Endothelial cell of umbilical vein (primary cell): ENCODE measurements around the gene PTBP3. TPM values are rescaled to one million over a fixed set of nuclear protein-coding genes. Genes with fewer than 3 reads are reported as not detected.

Experiments
- BruUV-seq: library from RNA; stranded (reverse); fragments of 400-500 nt; replicated peaks from 2 replicates; lab custom pipeline; 2021; lab: Mats Ljungman, UMichigan
- CTCF ChIA-PET: fragments of 300-600, 350-600 bp; sonication (Branson Sonifier 250); formaldehyde crosslinking; loops from one replicate; lab custom pipeline; 2021; ENCODE audit warnings: antibody characterized with exemption, inconsistent platforms; lab: Charles Lee
- POLR2A ChIA-PET: fragments of 300-600, 350-600 bp; sonication (Branson Sonifier 250); formaldehyde crosslinking; loops from one replicate; lab custom pipeline; 2021; ENCODE audit warnings: antibody characterized with exemption, inconsistent platforms; lab: Charles Lee
- DNase-seq: peaks from one replicate; pipeline ENCODE4 v3.0.0-alpha.2; 2011; ENCODE audit warnings: low read depth, low spot score
- FAIRE-seq: peaks from 2 replicates; lab custom pipeline; 2011; peaks lifted over from hg19 to GRCh38; lab: Jason Lieb, UNC
- H2AFZ ChIP-seq: 2 replicates; pipeline ENCODE4 v1.6.0; 2012; ENCODE audit warnings: low read depth, low read length, control low read depth, inconsistent platforms
- H3K27ac ChIP-seq: 2 replicates; pipeline ENCODE4 v1.5.1; 2011; ENCODE audit warnings: low read depth, mild to moderate bottlenecking, control low read depth, low read length, moderate library complexity; ENCODE audit not compliant: insufficient read depth
- H3K27me3 ChIP-seq, 2 experiments: 2 replicates each; pipeline versions ENCODE4 v1.6.0 to v1.6.1; 2011; ENCODE audit warnings: low read length in 2 of 2, mixed read lengths in 1 of 2; ENCODE audit not compliant: control insufficient read depth in 2 of 2, insufficient read depth in 2 of 2
- H3K36me3 ChIP-seq, 2 experiments: 2 replicates in 1 of 2; 3 replicates in 1 of 2; pipeline ENCODE4 v1.5.1; 2011; ENCODE audit warnings: low read length in 2 of 2, mild to moderate bottlenecking in 1 of 2, moderate library complexity in 1 of 2; ENCODE audit not compliant: control insufficient read depth in 2 of 2, insufficient read depth in 2 of 2; ENCODE audit errors: extremely low read depth in 1 of 2
- H3K4me1 ChIP-seq: 3 replicates; pipeline ENCODE4 v1.5.1; 2011; ENCODE audit warnings: mild to moderate bottlenecking, low read length; ENCODE audit not compliant: control insufficient read depth, insufficient read depth; ENCODE audit errors: extremely low read depth
- H3K4me2 ChIP-seq: 2 replicates; pipeline ENCODE4 v1.6.1; 2011; ENCODE audit warnings: low read length, control low read depth, mixed read lengths; ENCODE audit not compliant: insufficient read depth
- H3K4me3 ChIP-seq, 3 experiments: fragments of 200-600 bp in 1 of 3; sonication (generic), shearing (Covaris generic) in 1 of 3; replicated peaks in 1 of 3; 2 replicates each; pipeline ENCODE4 v1.5.1; 2011 to 2016; ENCODE audit warnings: control low read depth in 3 of 3, low read length in 3 of 3, mild to moderate bottlenecking in 2 of 3, inconsistent platforms in 1 of 3, low read depth in 1 of 3, moderate library complexity in 1 of 3; ENCODE audit not compliant: insufficient read depth in 1 of 3
- H3K79me2 ChIP-seq: 2 replicates; pipeline ENCODE4 v1.6.0; 2012; ENCODE audit warnings: low read length, inconsistent platforms; ENCODE audit not compliant: control insufficient read depth, insufficient read depth
- H3K9ac ChIP-seq: replicated peaks from 2 replicates; pipeline ENCODE3; 2011; ENCODE audit warnings: low read length, control low read depth; ENCODE audit not compliant: insufficient read depth; ENCODE audit errors: extremely low read depth
- H3K9me1 ChIP-seq: replicated peaks from 3 replicates; pipeline ENCODE4 v1.6.0; 2011; ENCODE audit warnings: mild to moderate bottlenecking, low read length; ENCODE audit not compliant: control insufficient read depth, insufficient read depth; ENCODE audit errors: extremely low read depth
- H3K9me3 ChIP-seq: replicated peaks from 2 replicates; pipeline ENCODE4 v1.5.1; 2012; ENCODE audit warnings: low read length, inconsistent platforms; ENCODE audit not compliant: control insufficient read depth, insufficient read depth
- H4K20me1 ChIP-seq: replicated peaks from 2 replicates; pipeline ENCODE3; 2011; ENCODE audit warnings: mild to moderate bottlenecking, low read length; ENCODE audit not compliant: control insufficient read depth, insufficient read depth; ENCODE audit errors: extremely low read depth
- EZH2 ChIP-seq: IDR thresholded peaks from 2 replicates; pipeline ENCODE4 v1.6.1; 2012; ENCODE audit warnings: borderline replicate concordance, low read depth, mild to moderate bottlenecking, moderate library complexity, low read length, inconsistent platforms; ENCODE audit not compliant: severe bottlenecking
- FOS ChIP-seq: IDR thresholded peaks from 2 replicates; pipeline ENCODE4 v1.6.1; 2011; ENCODE audit warnings: mild to moderate bottlenecking, low read length, moderate library complexity, borderline replicate concordance; ENCODE audit not compliant: insufficient read depth
- GATA2 ChIP-seq: IDR thresholded peaks from 2 replicates; pipeline ENCODE4 v1.7.0; 2011; ENCODE audit warnings: low read depth, mild to moderate bottlenecking, moderate library complexity, mixed read lengths, low read length; ENCODE audit not compliant: insufficient read length, insufficient read depth
- JUN ChIP-seq: IDR thresholded peaks from 2 replicates; pipeline ENCODE4 v1.6.1; 2011; ENCODE audit warnings: borderline replicate concordance, low read depth; ENCODE audit not compliant: insufficient read length, insufficient read depth
- MYC ChIP-seq: IDR thresholded peaks from one replicate; pipeline ENCODE4 v1.6.1; 2011; ENCODE audit warnings: mild to moderate bottlenecking, low read depth, low read length
- POLR2A ChIP-seq: IDR thresholded peaks from 2 replicates; pipeline ENCODE4 v1.6.1; 2012; ENCODE audit warnings: low read depth, mild to moderate bottlenecking, control low read depth, low read length
- POLR2AphosphoS5 ChIP-seq: IDR thresholded peaks from 2 replicates; pipeline ENCODE4 v1.6.1; 2012; ENCODE audit warnings: low read depth, mild to moderate bottlenecking, control low read depth, low read length, moderate library complexity; ENCODE audit not compliant: insufficient read depth
- dilution Hi-C: fragments of 300-500 bp; cut with MboI; formaldehyde crosslinking; loops from one replicate; pipeline ENCODE4 v1.15.0; 2019; ENCODE audit warnings: low sequenced_read_pairs; ENCODE audit not compliant: extremely low pct_ligation_motif_present
- intact Hi-C: fragments of 100-400 bp; cut with micrococcal nuclease; formaldehyde crosslinking; loops from one replicate; pipeline ENCODE4 v1.10.0; 2022
- polyA plus RNA-seq, 4 experiments: library from polyadenylated mRNA; depleted of rRNA in 3 of 4; stranded (reverse) in 3 of 4; unstranded in 1 of 4; fragments of >200 nt; gene quantifications; 2 replicates each; pipeline versions ENCODE4 v1.2.1 to v1.2.3, GENCODE V29; 2011 to 2012; ENCODE audit warnings: missing spikeins in 1 of 4
- total RNA-seq: library from RNA; stranded (reverse); gene quantifications from 2 replicates; pipeline ENCODE4 v1.2.3, GENCODE V29; 2021
- TF ChIP-seq, protein P1 (sequence below), 2 donors: IDR thresholded peaks; 1 replicate in 1 of 2; 2 replicates in 1 of 2; pipeline ENCODE4 v1.5.1; 2011; ENCODE audit warnings: low read length in 2 of 2, mild to moderate bottlenecking in 2 of 2, moderate library complexity in 2 of 2, control low read depth in 1 of 2, inconsistent platforms in 1 of 2, low read depth in 1 of 2; ENCODE audit not compliant: insufficient read depth in 1 of 2; ENCODE audit errors: extremely low read depth in 1 of 2
- TF ChIP-seq, protein P2 (sequence below): IDR thresholded peaks from 2 replicates; pipeline ENCODE4 v1.6.1; 2011; ENCODE audit not compliant: insufficient read depth, insufficient read length

Gene PTBP3
- total and polyA plus RNA-seq, 2 donors (not counting 3 experiments of a cell fraction or from before 2014, with no cell fraction given), result 42.4 to 75.0 TPM

- no peak for TF ChIP-seq POLR2AphosphoS5
- TF ChIP-seq, protein P1, sequence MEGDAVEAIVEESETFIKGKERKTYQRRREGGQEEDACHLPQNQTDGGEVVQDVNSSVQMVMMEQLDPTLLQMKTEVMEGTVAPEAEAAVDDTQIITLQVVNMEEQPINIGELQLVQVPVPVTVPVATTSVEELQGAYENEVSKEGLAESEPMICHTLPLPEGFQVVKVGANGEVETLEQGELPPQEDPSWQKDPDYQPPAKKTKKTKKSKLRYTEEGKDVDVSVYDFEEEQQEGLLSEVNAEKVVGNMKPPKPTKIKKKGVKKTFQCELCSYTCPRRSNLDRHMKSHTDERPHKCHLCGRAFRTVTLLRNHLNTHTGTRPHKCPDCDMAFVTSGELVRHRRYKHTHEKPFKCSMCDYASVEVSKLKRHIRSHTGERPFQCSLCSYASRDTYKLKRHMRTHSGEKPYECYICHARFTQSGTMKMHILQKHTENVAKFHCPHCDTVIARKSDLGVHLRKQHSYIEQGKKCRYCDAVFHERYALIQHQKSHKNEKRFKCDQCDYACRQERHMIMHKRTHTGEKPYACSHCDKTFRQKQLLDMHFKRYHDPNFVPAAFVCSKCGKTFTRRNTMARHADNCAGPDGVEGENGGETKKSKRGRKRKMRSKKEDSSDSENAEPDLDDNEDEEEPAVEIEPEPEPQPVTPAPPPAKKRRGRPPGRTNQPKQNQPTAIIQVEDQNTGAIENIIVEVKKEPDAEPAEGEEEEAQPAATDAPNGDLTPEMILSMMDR (IDR thresholded peaks at IDR 0.05; ENCODE audit: extremely low read depth in 1 of 2, insufficient read depth in 1 of 2, low read depth in 1 of 2, low read length in 2 of 2), result no peak
- no peak for TF ChIP-seq MYC
- no peak for TF ChIP-seq JUN
- no peak for TF ChIP-seq POLR2A
- no peak for TF ChIP-seq EZH2
- TF ChIP-seq FOS, result no peak
- TF ChIP-seq, protein P2, sequence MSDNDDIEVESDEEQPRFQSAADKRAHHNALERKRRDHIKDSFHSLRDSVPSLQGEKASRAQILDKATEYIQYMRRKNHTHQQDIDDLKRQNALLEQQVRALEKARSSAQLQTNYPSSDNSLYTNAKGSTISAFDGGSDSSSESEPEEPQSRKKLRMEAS, result no peak
- no peak for TF ChIP-seq GATA2
- H3K27me3 ChIP-seq, result no peaks in the 10 kb centered on the region
- FAIRE-seq, result no peak
- H3K36me3 ChIP-seq, result no peaks in the 10 kb centered on the region
- H3K4me2 ChIP-seq, result no peak overlapping the region
- no peaks in the 10 kb centered on the region for H3K9me1 ChIP-seq
- no peaks in the 10 kb centered on the region for H4K20me1 ChIP-seq
- no peak overlapping the region for H3K4me3 ChIP-seq
- H3K4me1 ChIP-seq, result peaks cover 6% of the 10 kb centered on the region
- H3K9ac ChIP-seq, result no peak overlapping the region
- no TSS peak for BruUV-seq
- intact Hi-C loops (no loop called here), dilution Hi-C loops (no loop called here)
- CTCF ChIA-PET, result interaction anchor here (0.7 to 1.5 kb wide), 4 partner anchors 10 to 25 kb away, joined by 3 to 5 read pairs (median 4); partner anchors contain the start of gene PTBP3
- POLR2A ChIA-PET, result no interaction called here
- H3K27ac ChIP-seq, result no peak overlapping the region
- no peak for DNase-seq
- no peaks in the 10 kb centered on the region for H3K79me2 ChIP-seq
- no peaks in the 10 kb centered on the region for H3K9me3 ChIP-seq
- no peak overlapping the region for H2AFZ ChIP-seq
Measured at GRCh38 chr9:112351184-112351583, 17.8 kb upstream of the PTBP3 start.
